SK-N-SH (cell line): ENCODE measurements around the gene PGM5. TPM values are rescaled to one million over a fixed set of nuclear protein-coding genes. Genes with fewer than 3 reads are reported as not detected.

Experiments used
- CTCF ChIA-PET: fragments of 300-600, 350-600 bp; formaldehyde crosslinking; extraction: SDS; loops from one replicate; lab custom pipeline; 2021; lab: Yijun Ruan, JAX
- POLR2A ChIA-PET: fragments of 350-600 bp; sonication (Branson Sonifier 250); formaldehyde crosslinking; extraction: SDS; loops from one replicate; lab custom pipeline; 2020; ENCODE audit warnings: antibody characterized with exemption, inconsistent platforms; lab: Yijun Ruan, JAX
- DNase-seq: peaks from one replicate; pipeline ENCODE4 v3.0.0; 2012
- H2AFZ ChIP-seq: fragments of 200-600 bp; sonication (generic); 2 replicates; pipeline ENCODE4 v1.8.1; 2016; ENCODE audit warnings: antibody characterized with exemption, mild to moderate bottlenecking, low read depth
- H3F3A ChIP-seq: fragments of 200-600 bp; sonication (generic); replicated peaks from 2 replicates; pipeline ENCODE3; 2016; ENCODE audit warnings: antibody characterized with exemption, mild to moderate bottlenecking; ENCODE audit not compliant: insufficient read depth
- H3K27ac ChIP-seq, 2 experiments: fragments of 200-500 bp in 1 of 2; fragments of 200-600 bp in 1 of 2; sonication (Bioruptor generic) in 1 of 2; sonication (generic), shearing (Covaris generic) in 1 of 2; 2 replicates each; pipeline versions ENCODE4 v1.5.1 to v1.6.1; 2014 to 2016; ENCODE audit warnings: low read depth in 2 of 2, inconsistent platforms in 1 of 2, low read length in 1 of 2, mild to moderate bottlenecking in 1 of 2, mixed read lengths in 1 of 2
- H3K27me3 ChIP-seq: fragments of 200-600 bp; sonication (generic), shearing (Covaris generic); 2 replicates; pipeline ENCODE4 v1.6.1; 2016; ENCODE audit warnings: mixed run types; ENCODE audit not compliant: insufficient read depth
- H3K36me3 ChIP-seq, 2 experiments: fragments of 200-500 bp in 1 of 2; fragments of 200-600 bp in 1 of 2; sonication (Bioruptor generic) in 1 of 2; sonication (generic) in 1 of 2; replicated peaks in 1 of 2; 2 replicates each; pipeline versions ENCODE3 to v1.5.1; 2014 to 2016; ENCODE audit warnings: low read length in 1 of 2, mild to moderate bottlenecking in 1 of 2; ENCODE audit not compliant: insufficient read depth in 2 of 2, control insufficient read depth in 1 of 2
- H3K4me1 ChIP-seq, 2 experiments: fragments of 200-500 bp in 1 of 2; fragments of 200-600 bp in 1 of 2; sonication (Bioruptor generic) in 1 of 2; sonication (generic), shearing (Covaris generic) in 1 of 2; 2 replicates each; pipeline versions ENCODE4 v1.5.1 to v1.6.1; 2014 to 2016; ENCODE audit warnings: low read depth in 1 of 2, low read length in 1 of 2, mixed run types in 1 of 2; ENCODE audit not compliant: insufficient read depth in 2 of 2, control insufficient read depth in 1 of 2
- H3K4me2 ChIP-seq: fragments of 200-600 bp; sonication (generic), shearing (Covaris generic); 2 replicates; pipeline ENCODE4 v1.6.1; 2017; ENCODE audit warnings: mixed run types
- H3K4me3 ChIP-seq, 2 experiments: fragments of 200-500 bp in 1 of 2; fragments of 200-600 bp in 1 of 2; sonication (Bioruptor generic) in 1 of 2; sonication (generic), shearing (Covaris generic) in 1 of 2; 2 replicates each; pipeline versions ENCODE4 v1.5.1 to v1.8.1; 2014 to 2016; ENCODE audit warnings: low read depth in 2 of 2, inconsistent platforms in 1 of 2, low read length in 1 of 2, mild to moderate bottlenecking in 1 of 2, mixed read lengths in 1 of 2, moderate library complexity in 1 of 2
- H3K79me2 ChIP-seq: fragments of 200-600 bp; sonication (generic); 2 replicates; pipeline ENCODE4 v1.8.1; 2017; ENCODE audit warnings: mild to moderate bottlenecking; ENCODE audit not compliant: insufficient read depth
- H3K9ac ChIP-seq: fragments of 200-600 bp; sonication (generic); 2 replicates; pipeline ENCODE4 v1.6.1; 2017; ENCODE audit warnings: mixed run types
- H3K9me2 ChIP-seq: fragments of 200-600 bp; sonication (generic); 2 replicates; pipeline ENCODE4 v1.6.1; 2017; ENCODE audit warnings: mixed run types
- H3K9me3 ChIP-seq: fragments of 200-600 bp; sonication (generic); 2 replicates; pipeline ENCODE4 v1.6.1; 2017; ENCODE audit warnings: mixed run types, mild to moderate bottlenecking, moderate library complexity
- H4K20me1 ChIP-seq: fragments of 200-600 bp; sonication (generic); 2 replicates; pipeline ENCODE4 v1.6.1; 2017; ENCODE audit warnings: mild to moderate bottlenecking, mixed run types; ENCODE audit not compliant: insufficient read depth
- CHD2 ChIP-seq: fragments of 150-350 bp; IDR thresholded peaks from 2 replicates; pipeline ENCODE4 v1.6.1; 2018; ENCODE audit warnings: low read length; ENCODE audit not compliant: partially characterized antibody
- FOSL2 ChIP-seq: IDR thresholded peaks from 2 replicates; pipeline ENCODE4 v1.4.0; 2012; ENCODE audit warnings: low read depth, mild to moderate bottlenecking, moderate library complexity, borderline replicate concordance
- FOXJ3 ChIP-seq: sonication (generic); formaldehyde crosslinking; IDR thresholded peaks from 2 replicates; pipeline ENCODE4 v1.5.1; 2020; ENCODE audit warnings: mild to moderate bottlenecking, missing genetic modification reagents
- FOXM1 ChIP-seq: IDR thresholded peaks from 2 replicates; pipeline ENCODE4 v1.4.0; 2012; ENCODE audit warnings: low read depth, mild to moderate bottlenecking
- GABPA ChIP-seq: IDR thresholded peaks from 2 replicates; pipeline ENCODE4 v1.4.0; 2012; ENCODE audit warnings: low read depth, mild to moderate bottlenecking
- JUND ChIP-seq: IDR thresholded peaks from 2 replicates; pipeline ENCODE4 v1.4.0; 2012
- MAX ChIP-seq: IDR thresholded peaks from 2 replicates; pipeline ENCODE4 v1.4.0; 2012; ENCODE audit warnings: low read depth
- MXI1 ChIP-seq: IDR thresholded peaks from 2 replicates; pipeline ENCODE4 v1.6.1; 2012; ENCODE audit warnings: mild to moderate bottlenecking, low read depth, low read length, improper control_type of control experiment
- RFX5 ChIP-seq: IDR thresholded peaks from 2 replicates; pipeline ENCODE4 v1.6.1; 2012; ENCODE audit warnings: mild to moderate bottlenecking, improper control_type of control experiment, low read length
- RXRA ChIP-seq: IDR thresholded peaks from 2 replicates; pipeline ENCODE4 v1.4.0; 2012; ENCODE audit warnings: low read depth, mild to moderate bottlenecking, borderline replicate concordance
- SIN3A ChIP-seq: IDR thresholded peaks from 2 replicates; pipeline ENCODE4 v1.6.1; 2012; ENCODE audit warnings: low read depth, mild to moderate bottlenecking, low read length, moderate library complexity, borderline replicate concordance
- SMC3 ChIP-seq: IDR thresholded peaks from 2 replicates; pipeline ENCODE4 v1.6.1; 2012; ENCODE audit warnings: low read depth, low read length, improper control_type of control experiment
- TAF1 ChIP-seq: IDR thresholded peaks from 2 replicates; pipeline ENCODE4 v1.6.1; 2012; ENCODE audit warnings: low read depth, mild to moderate bottlenecking, low read length, moderate library complexity, borderline replicate concordance
- TCF12 ChIP-seq: IDR thresholded peaks from 2 replicates; pipeline ENCODE4 v1.4.0; 2012
- TEAD4 ChIP-seq: IDR thresholded peaks from 2 replicates; pipeline ENCODE4 v1.4.0; 2012; ENCODE audit warnings: mild to moderate bottlenecking, borderline replicate concordance; ENCODE audit not compliant: insufficient read depth
- YY1 ChIP-seq: IDR thresholded peaks from 2 replicates; pipeline ENCODE4 v1.4.0; 2012; ENCODE audit warnings: low read depth, mild to moderate bottlenecking
- WGBS: methylation state at CpG from one replicate; pipeline ENCODE4 v1.1.6; 2017; ENCODE audit warnings: low lambda C conversion rate; 5-methylcytosine and 5-hydroxymethylcytosine counted together
- polyA plus RNA-seq, 3 experiments: library from polyadenylated mRNA; depleted of rRNA; stranded (reverse); fragments of >200 nt; gene quantifications; 2 replicates each; pipeline ENCODE4 v1.2.3, GENCODE V29; 2012
- TF ChIP-seq, protein P1 (sequence below): fragments of 150-350 bp; IDR thresholded peaks from 2 replicates; pipeline ENCODE4 v1.6.1; 2017; ENCODE audit warnings: antibody characterized with exemption, low read length, low read depth, borderline replicate concordance

The PGM5 gene
- polyA plus RNA-seq, 1 of the 3 experiments (the other 2 are of a cell fraction), result not detected

GRCh38 chr9:68457803-68458202 is 101.4 kb downstream of the PGM5 start:
- H3K9ac ChIP-seq, result no peak overlapping the region
- no peaks in the 10 kb centered on the region for H3K79me2 ChIP-seq
- no peak overlapping the region for H2AFZ ChIP-seq
- H3K9me2 ChIP-seq, result no peaks in the 10 kb centered on the region
- H3K4me3 ChIP-seq, result no peak overlapping the region
- no peaks in the 10 kb centered on the region for H3K27me3 ChIP-seq
- H4K20me1 ChIP-seq, result no peaks in the 10 kb centered on the region
- no peaks in the 10 kb centered on the region for H3K4me1 ChIP-seq
- TF ChIP-seq SIN3A, result no peak
- no peak for TF ChIP-seq RFX5
- H3F3A ChIP-seq, result no peaks in the 10 kb centered on the region
- H3K9me3 ChIP-seq, result no peaks in the 10 kb centered on the region
- ChIA-PET CTCF (no interaction called here), POLR2A (no interaction called here)
- H3K36me3 ChIP-seq, result no peaks in the 10 kb centered on the region
- H3K4me2 ChIP-seq, result no peak overlapping the region
- DNase-seq, result no peak
- H3K27ac ChIP-seq, result no peak overlapping the region
- WGBS, result 0% methylated on average over 1 of the region's 1 CpG

DNA sequence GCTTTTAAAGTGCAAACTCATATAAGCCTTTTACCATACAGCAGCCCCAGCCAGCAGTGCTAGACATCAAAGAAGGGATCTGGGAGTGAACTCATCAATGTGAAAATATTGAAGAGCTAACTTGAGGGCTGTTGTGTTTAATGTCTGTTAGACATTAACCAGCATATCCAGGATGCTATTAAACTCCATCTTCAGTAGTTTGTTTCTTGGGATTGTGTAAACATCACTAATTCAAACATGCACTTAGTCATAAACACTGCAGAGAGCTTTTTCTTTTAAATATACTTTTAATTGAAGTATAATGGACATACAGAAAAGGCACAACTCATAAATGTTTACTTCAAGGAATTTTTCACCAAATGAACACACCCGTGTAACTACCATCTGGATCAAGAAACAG is 102.5 kb downstream of the PGM5 start:
- Histone ChIP-seq H3F3A (no peaks in the 10 kb centered on the region), H3K4me3 (no peak overlapping the region), H3K79me2 (no peaks in the 10 kb centered on the region), H4K20me1 (no peaks in the 10 kb centered on the region), H3K27me3 (no peaks in the 10 kb centered on the region), H3K36me3 (no peaks in the 10 kb centered on the region), H2AFZ (no peak overlapping the region), H3K27ac (no peak overlapping the region), H3K4me2 (no peak overlapping the region), H3K9ac (no peak overlapping the region), H3K9me3 (no peaks in the 10 kb centered on the region), H3K9me2 (no peaks in the 10 kb centered on the region), H3K4me1 (no peaks in the 10 kb centered on the region)
- TF ChIP-seq TAF1 (no peak), RFX5 (no peak), FOXJ3 (no peak), FOXM1 (no peak), MAX (no peak), TEAD4 (no peak), YY1 (no peak), RXRA (no peak), JUND (no peak), GABPA (no peak), MXI1 (no peak), CHD2 (no peak), FOSL2 (no peak), TCF12 (no peak), SMC3 (no peak), SIN3A (no peak)
- TF ChIP-seq, protein P1, sequence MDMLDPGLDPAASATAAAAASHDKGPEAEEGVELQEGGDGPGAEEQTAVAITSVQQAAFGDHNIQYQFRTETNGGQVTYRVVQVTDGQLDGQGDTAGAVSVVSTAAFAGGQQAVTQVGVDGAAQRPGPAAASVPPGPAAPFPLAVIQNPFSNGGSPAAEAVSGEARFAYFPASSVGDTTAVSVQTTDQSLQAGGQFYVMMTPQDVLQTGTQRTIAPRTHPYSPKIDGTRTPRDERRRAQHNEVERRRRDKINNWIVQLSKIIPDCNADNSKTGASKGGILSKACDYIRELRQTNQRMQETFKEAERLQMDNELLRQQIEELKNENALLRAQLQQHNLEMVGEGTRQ, result no peak
- ChIA-PET POLR2A (no interaction called here), CTCF (no interaction called here)
- no peak for DNase-seq
- WGBS, result 0% methylated on average over 1 of the region's 1 CpG
